ENCODE results near the gene ZSWIM4. TPM values are rescaled to one million over a fixed set of nuclear protein-coding genes. Genes with fewer than 3 reads are reported as not detected.

ZSWIM4 gene
- total RNA-seq, 1 experiment from 2014 or later, result 11.5 TPM

DNA sequence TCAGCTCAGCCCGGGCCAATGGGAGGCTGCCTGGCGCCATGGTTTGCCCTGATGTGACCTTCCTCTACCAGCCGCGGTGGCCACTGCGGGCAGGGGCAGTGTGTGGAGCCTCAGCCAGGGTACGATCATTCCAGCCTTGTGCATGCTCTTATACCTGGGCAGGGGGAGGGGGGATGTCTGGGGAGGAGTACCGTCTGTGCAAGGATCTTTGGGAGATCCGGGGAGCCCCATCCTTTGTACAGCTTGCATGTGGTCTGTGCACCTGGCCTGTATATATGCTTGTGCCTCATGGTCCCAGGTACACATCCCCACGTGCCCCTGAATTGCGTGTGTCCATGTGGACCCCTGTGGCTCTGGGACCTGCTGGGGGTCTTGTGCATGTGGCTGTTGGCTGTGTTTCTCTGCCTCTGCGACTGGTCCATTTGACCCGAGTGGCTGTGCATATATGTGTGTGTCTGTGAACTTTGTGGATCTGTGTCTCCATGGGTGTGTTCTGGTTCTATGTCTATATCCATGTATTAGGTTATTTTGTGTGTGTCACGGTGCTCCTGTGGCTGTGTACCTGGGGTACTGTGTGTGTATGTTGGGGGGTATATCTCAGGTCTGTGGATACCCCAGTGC is 68.9 kb downstream of the ZSWIM4 start:
- intact Hi-C loops (cut with micrococcal nuclease; ENCODE audit: unreplicated experiment), result no loop called here
- Mint-ChIP-seq H3K36me3 (ENCODE audit: insufficient read depth, unreplicated experiment) (peaks cover 50% of the 10 kb centered on the region), H3K27ac (ENCODE audit: unreplicated experiment) (peak overlapping the region; percentile 89), H3K27me3 (ENCODE audit: unreplicated experiment) (no peaks in the 10 kb centered on the region), H3K4me3 (ENCODE audit: low read depth, unreplicated experiment) (peak overlapping the region; percentile 62), H3K9me3 (ENCODE audit: low read depth, unreplicated experiment) (no peaks in the 10 kb centered on the region), H3K4me1 (ENCODE audit: low read depth, unreplicated experiment) (peaks cover 48% of the 10 kb centered on the region)
- TF ChIP-seq CTCF (IDR thresholded peaks at IDR 0.05; ENCODE audit: unreplicated experiment), result no peak
- no peak for DNase-seq
- no TSS peak for BruUV-seq (replicated peaks)
- CTCF ChIA-PET, result interaction anchor here (1.1 kb wide), 1 partner anchor 13 kb away, joined by 3 read pairs; no protein-coding TSS in a partner anchor

- BruUV-seq (replicated peaks), result no TSS peak
- peaks cover 43% of the 10 kb centered on the region for H3K36me3 Mint-ChIP-seq (ENCODE audit: insufficient read depth, unreplicated experiment)
- CTCF ChIA-PET, result no interaction called here
- intact Hi-C loops (cut with micrococcal nuclease; ENCODE audit: unreplicated experiment), result no loop called here
- peak overlapping the region; percentile 89 for H3K27ac Mint-ChIP-seq (ENCODE audit: unreplicated experiment)
- peaks cover 40% of the 10 kb centered on the region for H3K4me1 Mint-ChIP-seq (ENCODE audit: low read depth, unreplicated experiment)
- DNase-seq, result no peak
- no peaks in the 10 kb centered on the region for H3K27me3 Mint-ChIP-seq (ENCODE audit: unreplicated experiment)
- peak overlapping the region; percentile 62 for H3K4me3 Mint-ChIP-seq (ENCODE audit: low read depth, unreplicated experiment)
- H3K9me3 Mint-ChIP-seq (ENCODE audit: low read depth, unreplicated experiment), result no peaks in the 10 kb centered on the region
- TF ChIP-seq CTCF (IDR thresholded peaks at IDR 0.05; ENCODE audit: unreplicated experiment), result no peak
These were observed 69.7 kb downstream of the ZSWIM4 start for GRCh38 chr19:13864667-13865570.

- intact Hi-C loops (cut with micrococcal nuclease; ENCODE audit: unreplicated experiment), result no loop called here
- BruUV-seq (replicated peaks), result no TSS peak
- no peaks in the 10 kb centered on the region for H3K9me3 Mint-ChIP-seq (ENCODE audit: low read depth, unreplicated experiment)
- H3K27me3 Mint-ChIP-seq (ENCODE audit: unreplicated experiment), result no peaks in the 10 kb centered on the region
- TF ChIP-seq CTCF (IDR thresholded peaks at IDR 0.05; ENCODE audit: unreplicated experiment), result no peak
- no peak for DNase-seq
- H3K27ac Mint-ChIP-seq (ENCODE audit: unreplicated experiment), result peak overlapping the region; percentile 64
- H3K4me1 Mint-ChIP-seq (ENCODE audit: low read depth, unreplicated experiment), result peaks cover 35% of the 10 kb centered on the region
- peak overlapping the region; percentile 62 for H3K4me3 Mint-ChIP-seq (ENCODE audit: low read depth, unreplicated experiment)
- peaks cover 43% of the 10 kb centered on the region for H3K36me3 Mint-ChIP-seq (ENCODE audit: insufficient read depth, unreplicated experiment)
- CTCF ChIA-PET, result interaction anchor here (0.7 kb wide), 1 partner anchor 79 kb away, joined by 3 read pairs; no protein-coding TSS in a partner anchor
These were observed 70.6 kb downstream of the ZSWIM4 start for GRCh38 chr19:13865571-13866462.

- CTCF ChIA-PET, result no interaction called here
- peaks cover 40% of the 10 kb centered on the region for H3K36me3 Mint-ChIP-seq (ENCODE audit: insufficient read depth, unreplicated experiment)
- DNase-seq, result no peak
- peak overlapping the region; percentile 64 for H3K27ac Mint-ChIP-seq (ENCODE audit: unreplicated experiment)
- intact Hi-C loops (cut with micrococcal nuclease; ENCODE audit: unreplicated experiment), result no loop called here
- peak overlapping the region; percentile 62 for H3K4me3 Mint-ChIP-seq (ENCODE audit: low read depth, unreplicated experiment)
- peaks cover 27% of the 10 kb centered on the region for H3K4me1 Mint-ChIP-seq (ENCODE audit: low read depth, unreplicated experiment)
- H3K9me3 Mint-ChIP-seq (ENCODE audit: low read depth, unreplicated experiment), result no peaks in the 10 kb centered on the region
- no peaks in the 10 kb centered on the region for H3K27me3 Mint-ChIP-seq (ENCODE audit: unreplicated experiment)
- TF ChIP-seq CTCF (IDR thresholded peaks at IDR 0.05; ENCODE audit: unreplicated experiment), result no peak
- BruUV-seq (replicated peaks), result no TSS peak
These were observed 71.3 kb downstream of the ZSWIM4 start for GRCh38 chr19:13866463-13867046.

Data from Calu3 (cell line).